Mesothelial cell of epicardium (in vitro differentiated cells): Measurements from ENCODE around the gene DYNC1H1. TPM values are rescaled to one million over a fixed set of nuclear protein-coding genes. Genes with fewer than 3 reads are reported as not detected.

ENCODE experiments used
- DNase-seq, 2 experiments: peaks; one replicate each; pipeline ENCODE4 v3.0.0; 2021; ENCODE audit warnings: low spot score in 2 of 2; ENCODE audit not compliant: unreplicated experiment in 2 of 2
- H3K27ac Mint-ChIP-seq: 2 replicates; pipeline ENCODE4 v1.8.0; 2021; ENCODE audit warnings: mixed read lengths
- H3K27me3 Mint-ChIP-seq: 2 replicates; pipeline ENCODE4 v1.8.0; 2021; ENCODE audit warnings: low read depth, mixed read lengths
- H3K36me3 Mint-ChIP-seq: 2 replicates; pipeline ENCODE4 v1.8.0; 2021; ENCODE audit warnings: mixed read lengths
- H3K4me1 Mint-ChIP-seq: 2 replicates; pipeline ENCODE4 v1.8.0; 2021; ENCODE audit warnings: mixed read lengths
- H3K4me3 Mint-ChIP-seq: 2 replicates; pipeline ENCODE4 v1.8.0; 2021; ENCODE audit warnings: mild to moderate bottlenecking, moderate library complexity, mixed read lengths
- H3K9me3 Mint-ChIP-seq: 2 replicates; pipeline ENCODE4 v1.8.0; 2021; ENCODE audit warnings: mixed read lengths
- total RNA-seq: library from RNA; stranded (reverse); gene quantifications from 3 replicates; pipeline ENCODE4 v1.2.1, GENCODE V29; 2021
- TF ChIP-seq, protein P1 (sequence below): fragments of 200-600 bp; sonication (generic); IDR thresholded peaks from one replicate; pipeline ENCODE4 v1.5.0; 2021; ENCODE audit warnings: antibody characterized with exemption; ENCODE audit not compliant: unreplicated experiment

The DYNC1H1 gene
- 460 to 515 TPM (median 465 TPM) in 3 replicates for total RNA-seq

DNA sequence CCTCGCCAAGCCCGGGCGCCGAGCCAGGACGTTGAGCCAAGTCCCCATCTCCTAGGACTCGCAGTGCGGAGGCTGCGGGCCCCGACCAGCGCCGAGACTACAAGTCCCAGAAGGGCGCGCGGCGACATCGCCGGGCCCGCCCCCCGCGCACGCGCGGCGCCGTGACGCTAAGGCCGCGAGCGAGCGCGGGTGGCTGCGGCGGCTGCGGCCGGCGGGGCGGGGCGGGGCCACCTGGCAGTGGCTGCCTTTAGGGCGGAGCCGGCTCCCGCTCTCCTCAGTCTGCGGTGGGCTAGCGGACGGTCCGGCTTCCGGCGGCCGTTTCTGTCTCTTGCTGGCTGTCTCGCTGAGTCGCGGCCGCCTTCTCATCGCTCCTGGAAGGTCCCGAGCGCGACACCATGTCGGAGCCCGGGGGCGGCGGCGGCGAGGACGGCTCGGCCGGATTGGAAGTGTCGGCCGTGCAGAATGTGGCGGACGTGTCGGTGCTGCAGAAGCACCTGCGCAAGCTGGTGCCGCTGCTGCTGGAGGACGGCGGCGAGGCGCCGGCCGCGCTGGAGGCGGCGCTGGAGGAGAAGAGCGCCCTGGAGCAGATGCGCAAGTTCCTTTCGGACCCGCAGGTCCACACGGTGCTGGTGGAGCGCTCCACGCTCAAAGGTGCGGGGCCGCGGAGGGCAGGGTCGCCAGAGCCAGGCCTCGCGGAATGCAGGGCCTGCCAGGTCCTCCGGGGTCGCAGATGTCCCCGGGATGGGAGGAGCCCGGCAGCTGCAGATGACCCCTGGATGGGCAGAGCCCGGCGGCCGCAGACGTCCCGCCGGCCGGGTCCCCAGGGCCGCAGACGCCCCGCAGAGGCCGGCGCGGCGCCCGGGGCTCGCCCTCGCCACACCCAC is at the start of gene DYNC1H1:
Gene DYNC1H1 (plus strand): TSS at position 277 of the 884 bp plus-strand sequence. CDS start 119 bp downstream, at position 396.
- H3K4me3 Mint-ChIP-seq: peak within 1 kb of the TSS; percentile 95
- TF ChIP-seq, protein P1, sequence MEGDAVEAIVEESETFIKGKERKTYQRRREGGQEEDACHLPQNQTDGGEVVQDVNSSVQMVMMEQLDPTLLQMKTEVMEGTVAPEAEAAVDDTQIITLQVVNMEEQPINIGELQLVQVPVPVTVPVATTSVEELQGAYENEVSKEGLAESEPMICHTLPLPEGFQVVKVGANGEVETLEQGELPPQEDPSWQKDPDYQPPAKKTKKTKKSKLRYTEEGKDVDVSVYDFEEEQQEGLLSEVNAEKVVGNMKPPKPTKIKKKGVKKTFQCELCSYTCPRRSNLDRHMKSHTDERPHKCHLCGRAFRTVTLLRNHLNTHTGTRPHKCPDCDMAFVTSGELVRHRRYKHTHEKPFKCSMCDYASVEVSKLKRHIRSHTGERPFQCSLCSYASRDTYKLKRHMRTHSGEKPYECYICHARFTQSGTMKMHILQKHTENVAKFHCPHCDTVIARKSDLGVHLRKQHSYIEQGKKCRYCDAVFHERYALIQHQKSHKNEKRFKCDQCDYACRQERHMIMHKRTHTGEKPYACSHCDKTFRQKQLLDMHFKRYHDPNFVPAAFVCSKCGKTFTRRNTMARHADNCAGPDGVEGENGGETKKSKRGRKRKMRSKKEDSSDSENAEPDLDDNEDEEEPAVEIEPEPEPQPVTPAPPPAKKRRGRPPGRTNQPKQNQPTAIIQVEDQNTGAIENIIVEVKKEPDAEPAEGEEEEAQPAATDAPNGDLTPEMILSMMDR: no peak
- H3K27me3 Mint-ChIP-seq: no peaks in the 10 kb centered on the region
- peak; percentile 93 to 95 for DNase-seq
- H3K9me3 Mint-ChIP-seq: no peaks in the 10 kb centered on the region
- peaks cover 33% of the 10 kb centered on the region for H3K4me1 Mint-ChIP-seq
- peak within 1 kb of the TSS; percentile 92 for H3K27ac Mint-ChIP-seq
- H3K36me3 Mint-ChIP-seq: peaks cover 6% of the 10 kb centered on the region

DNA sequence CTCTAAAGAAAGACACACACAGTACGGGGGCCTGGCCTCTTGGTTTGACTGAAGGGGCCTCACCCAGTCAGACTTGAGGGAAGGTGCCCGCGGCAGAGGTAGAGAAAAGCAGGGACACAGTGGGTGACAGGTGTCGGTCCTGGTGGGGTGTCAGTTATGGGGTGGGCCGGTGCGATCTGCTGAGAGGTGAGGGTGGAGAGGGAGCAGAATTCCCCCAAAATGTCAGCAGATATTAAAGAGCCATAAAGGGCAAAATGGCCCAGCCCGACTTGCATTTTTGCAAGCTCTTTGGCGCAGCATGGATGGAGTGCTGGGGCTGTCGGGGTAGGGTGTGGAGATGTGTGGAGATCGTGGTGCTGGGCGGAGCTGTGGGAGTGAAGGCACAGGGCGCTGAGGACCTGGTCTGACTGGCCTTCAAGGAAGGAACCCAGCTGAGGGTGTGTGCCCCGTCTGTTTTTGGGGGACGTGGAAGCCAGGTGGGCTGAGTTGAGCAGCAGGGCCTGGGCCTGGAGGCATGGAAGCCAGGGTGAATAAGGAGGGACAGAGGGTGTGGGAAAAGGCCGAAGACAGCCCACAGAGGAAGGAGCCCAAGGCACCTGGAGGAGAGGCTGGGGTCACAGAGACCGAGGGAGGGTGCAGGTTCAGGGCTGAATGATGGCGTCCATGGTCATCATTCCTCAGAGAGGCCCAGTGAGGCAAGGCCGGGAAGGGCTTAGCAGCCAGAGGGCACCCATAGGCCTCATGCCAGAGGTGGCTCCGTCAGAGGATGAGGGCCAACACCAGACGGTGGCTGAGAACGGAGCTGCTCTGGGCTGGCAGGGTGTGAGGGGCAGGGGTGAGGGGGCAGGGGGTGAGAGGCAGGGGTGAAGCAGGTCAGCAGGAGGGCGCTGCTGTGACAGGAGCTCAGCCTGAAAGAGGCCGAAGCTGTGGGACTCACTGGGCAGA is 48.2 kb upstream of the DYNC1H1 start:
- Mint-ChIP-seq H3K9me3 (no peaks in the 10 kb centered on the region), H3K4me1 (peaks cover 5% of the 10 kb centered on the region), H3K27ac (no peak overlapping the region), H3K4me3 (no peak overlapping the region), H3K36me3 (peaks cover 32% of the 10 kb centered on the region), H3K27me3 (no peaks in the 10 kb centered on the region)
- no peak for DNase-seq
- TF ChIP-seq, protein P1: no peak

DNA sequence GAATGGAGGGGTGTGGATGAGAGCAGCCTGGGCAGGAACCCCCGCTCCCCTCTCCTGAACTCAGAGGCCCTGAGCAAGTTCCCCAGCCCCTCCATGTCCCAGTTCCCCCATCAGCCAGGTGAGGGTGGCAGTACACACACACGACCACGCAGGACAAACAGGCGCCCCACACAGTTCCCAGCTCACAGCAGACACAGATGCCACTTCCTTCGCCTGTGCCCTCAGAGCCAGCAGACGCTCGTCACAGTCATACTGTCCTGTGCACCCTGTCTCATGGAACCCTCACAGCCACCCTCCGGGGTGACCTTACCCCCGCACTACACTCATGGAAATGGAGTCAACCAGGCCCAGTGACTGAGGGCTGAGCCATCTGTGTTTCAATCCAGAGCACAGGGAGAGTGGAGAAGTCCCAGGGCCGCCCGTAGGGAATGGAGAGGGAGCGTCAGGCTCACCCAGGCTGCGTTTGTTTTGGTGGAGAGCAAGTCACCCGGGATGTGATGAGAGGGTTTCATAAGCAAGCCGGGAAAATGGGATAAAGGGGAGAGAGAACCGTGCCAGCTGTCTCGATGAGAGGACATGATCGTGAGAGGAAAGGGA is 47.5 kb upstream of the DYNC1H1 start:
- no peaks in the 10 kb centered on the region for H3K9me3 Mint-ChIP-seq
- DNase-seq: no peak
- no peaks in the 10 kb centered on the region for H3K27me3 Mint-ChIP-seq
- peaks cover 37% of the 10 kb centered on the region for H3K36me3 Mint-ChIP-seq
- no peak overlapping the region for H3K4me3 Mint-ChIP-seq
- H3K27ac Mint-ChIP-seq: peak overlapping the region; percentile 76
- H3K4me1 Mint-ChIP-seq: peaks cover 5% of the 10 kb centered on the region
- TF ChIP-seq, protein P1: no peak

DNA sequence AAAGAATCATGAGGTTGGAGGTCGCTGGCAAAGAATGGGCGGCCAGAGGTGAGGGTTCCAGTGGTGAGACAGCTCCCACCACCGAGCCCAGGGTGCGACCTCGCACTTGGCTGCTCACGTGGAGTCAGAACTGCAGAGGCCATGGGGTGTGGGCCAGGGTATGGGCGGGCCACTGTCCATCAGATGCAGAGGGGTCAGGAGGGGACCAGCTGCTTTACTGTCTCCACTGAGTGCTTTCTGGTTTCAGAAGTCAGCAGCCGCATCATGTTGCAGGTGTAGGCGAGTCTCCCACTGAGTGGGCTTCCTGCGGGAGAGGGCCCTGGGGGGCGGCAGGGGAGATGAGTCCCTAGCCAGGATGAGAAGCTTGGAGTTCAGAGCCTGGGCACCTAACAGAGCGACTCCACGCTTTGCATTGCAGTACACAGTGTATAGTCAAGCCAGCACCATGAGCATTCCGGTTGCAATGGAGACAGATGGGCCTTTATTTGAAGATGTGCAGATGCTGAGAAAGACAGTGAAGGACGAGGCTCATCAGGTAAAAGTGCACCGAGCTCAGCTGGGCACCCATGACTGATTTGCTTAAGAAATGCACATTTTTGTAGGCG is 46.9 kb upstream of the DYNC1H1 start:
- TF ChIP-seq, protein P1: no peak
- H3K9me3 Mint-ChIP-seq: no peaks in the 10 kb centered on the region
- DNase-seq: no peak
- H3K36me3 Mint-ChIP-seq: peaks cover 33% of the 10 kb centered on the region
- no peaks in the 10 kb centered on the region for H3K27me3 Mint-ChIP-seq
- peak overlapping the region; percentile 76 for H3K27ac Mint-ChIP-seq
- H3K4me1 Mint-ChIP-seq: peaks cover 5% of the 10 kb centered on the region
- H3K4me3 Mint-ChIP-seq: no peak overlapping the region
